ENCODE data around the gene BAHCC1.

DNA sequence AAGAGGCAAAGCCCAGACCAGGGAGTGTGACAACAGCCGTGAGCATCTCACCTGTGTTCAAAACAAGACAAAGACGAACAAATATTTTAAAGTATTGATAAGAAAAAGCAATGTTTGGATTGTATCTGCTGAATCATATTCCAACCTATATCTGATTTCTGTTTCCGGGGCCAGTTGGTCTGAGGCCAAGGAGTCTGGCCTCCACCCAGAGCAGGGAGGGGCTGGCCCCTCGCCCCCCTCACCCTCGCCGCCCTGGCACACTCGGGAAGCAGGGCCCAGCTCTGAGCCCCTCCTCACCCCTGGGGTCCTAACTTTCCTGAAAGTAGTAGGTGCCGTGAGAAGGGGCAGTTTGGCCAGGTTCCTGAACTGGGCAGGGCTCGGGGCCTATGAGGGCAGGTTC, 69.3 kb downstream of the BAHCC1 start:
- no peak for TF ChIP-seq POLR2A (IDR thresholded peaks at IDR 0.05)
- TF ChIP-seq, protein P1, sequence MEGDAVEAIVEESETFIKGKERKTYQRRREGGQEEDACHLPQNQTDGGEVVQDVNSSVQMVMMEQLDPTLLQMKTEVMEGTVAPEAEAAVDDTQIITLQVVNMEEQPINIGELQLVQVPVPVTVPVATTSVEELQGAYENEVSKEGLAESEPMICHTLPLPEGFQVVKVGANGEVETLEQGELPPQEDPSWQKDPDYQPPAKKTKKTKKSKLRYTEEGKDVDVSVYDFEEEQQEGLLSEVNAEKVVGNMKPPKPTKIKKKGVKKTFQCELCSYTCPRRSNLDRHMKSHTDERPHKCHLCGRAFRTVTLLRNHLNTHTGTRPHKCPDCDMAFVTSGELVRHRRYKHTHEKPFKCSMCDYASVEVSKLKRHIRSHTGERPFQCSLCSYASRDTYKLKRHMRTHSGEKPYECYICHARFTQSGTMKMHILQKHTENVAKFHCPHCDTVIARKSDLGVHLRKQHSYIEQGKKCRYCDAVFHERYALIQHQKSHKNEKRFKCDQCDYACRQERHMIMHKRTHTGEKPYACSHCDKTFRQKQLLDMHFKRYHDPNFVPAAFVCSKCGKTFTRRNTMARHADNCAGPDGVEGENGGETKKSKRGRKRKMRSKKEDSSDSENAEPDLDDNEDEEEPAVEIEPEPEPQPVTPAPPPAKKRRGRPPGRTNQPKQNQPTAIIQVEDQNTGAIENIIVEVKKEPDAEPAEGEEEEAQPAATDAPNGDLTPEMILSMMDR (IDR thresholded peaks at IDR 0.05) = no peak
- no peak for TF ChIP-seq POLR2AphosphoS5 (IDR thresholded peaks at IDR 0.05)
